Thyroid gland (tissue), 4 donors: ENCODE results near the gene CYSTM1. TPM values are rescaled to one million over a fixed set of nuclear protein-coding genes. Genes with fewer than 3 reads are reported as not detected.
A peak's percentile ranks its signal among the peaks of the same experiment; 100 is the strongest.

Experiments used
- DNase-seq, 2 donors: peaks; one replicate each; pipeline ENCODE4 v3.0.0-alpha.2; 2019
- H3K27ac ChIP-seq, 3 donors: fragments of 200-600 bp; sonication (generic); 1 replicate in 2 of 3; 2 replicates in 1 of 3; pipeline ENCODE4 v1.5.1; 2016 to 2019; ENCODE audit warnings: mild to moderate bottlenecking in 1 of 3, moderate library complexity in 1 of 3
- H3K27me3 ChIP-seq: fragments of 200-600 bp; sonication (generic); one replicate; pipeline ENCODE4 v1.5.1; 2019
- H3K36me3 ChIP-seq, 2 donors: fragments of 200-600 bp; sonication (generic); one replicate each; pipeline ENCODE4 v1.5.1; 2016 to 2019
- H3K4me1 ChIP-seq, 2 donors: fragments of 200-600 bp; sonication (generic); one replicate each; pipeline ENCODE4 v1.5.1; 2017 to 2019
- H3K4me3 ChIP-seq, 3 donors: fragments of 200-600 bp; sonication (generic); replicated peaks in 1 of 3; 1 replicate in 2 of 3; 2 replicates in 1 of 3; pipeline ENCODE4 v1.5.1; 2016; ENCODE audit warnings: mild to moderate bottlenecking in 1 of 3
- H3K9me3 ChIP-seq: fragments of 200-600 bp; sonication (generic); one replicate; pipeline ENCODE4 v1.5.1; 2017
- POLR2A ChIP-seq, 2 donors: fragments of 450-650 bp; IDR thresholded peaks; one replicate each; pipeline ENCODE4 v1.6.1; 2017; ENCODE audit warnings: antibody characterized with exemption in 2 of 2, mild to moderate bottlenecking in 2 of 2, moderate library complexity in 1 of 2
- WGBS, 2 donors: methylation state at CpG; one replicate each; pipeline ENCODE4 v1.1.5; 2017; 5-methylcytosine and 5-hydroxymethylcytosine counted together
- intact Hi-C: fragments of 100-400 bp; cut with DNase I; formaldehyde crosslinking; loops from one replicate; pipeline ENCODE4 v1.15.1; 2023
- total RNA-seq, 4 donors: library from RNA; depleted of rRNA; stranded (reverse); fragments of >200 nt; gene quantifications; one replicate each; pipeline ENCODE4 v1.2.3, GENCODE V29; 2016
- TF ChIP-seq, protein P1 (sequence below), 6 experiments: fragments of 200-600 bp in 3 of 6; fragments of 450-650 bp in 3 of 6; sonication (generic) in 3 of 6; IDR thresholded peaks; one replicate each; pipeline ENCODE4 v1.5.1; 2016 to 2019; ENCODE audit warnings: antibody characterized with exemption in 6 of 6, mild to moderate bottlenecking in 2 of 6, inconsistent platforms in 1 of 6, moderate library complexity in 1 of 6

CYSTM1 gene
- total RNA-seq, 4 donors from 2014 or later: 55.4 to 238 (median 112) TPM

DNA sequence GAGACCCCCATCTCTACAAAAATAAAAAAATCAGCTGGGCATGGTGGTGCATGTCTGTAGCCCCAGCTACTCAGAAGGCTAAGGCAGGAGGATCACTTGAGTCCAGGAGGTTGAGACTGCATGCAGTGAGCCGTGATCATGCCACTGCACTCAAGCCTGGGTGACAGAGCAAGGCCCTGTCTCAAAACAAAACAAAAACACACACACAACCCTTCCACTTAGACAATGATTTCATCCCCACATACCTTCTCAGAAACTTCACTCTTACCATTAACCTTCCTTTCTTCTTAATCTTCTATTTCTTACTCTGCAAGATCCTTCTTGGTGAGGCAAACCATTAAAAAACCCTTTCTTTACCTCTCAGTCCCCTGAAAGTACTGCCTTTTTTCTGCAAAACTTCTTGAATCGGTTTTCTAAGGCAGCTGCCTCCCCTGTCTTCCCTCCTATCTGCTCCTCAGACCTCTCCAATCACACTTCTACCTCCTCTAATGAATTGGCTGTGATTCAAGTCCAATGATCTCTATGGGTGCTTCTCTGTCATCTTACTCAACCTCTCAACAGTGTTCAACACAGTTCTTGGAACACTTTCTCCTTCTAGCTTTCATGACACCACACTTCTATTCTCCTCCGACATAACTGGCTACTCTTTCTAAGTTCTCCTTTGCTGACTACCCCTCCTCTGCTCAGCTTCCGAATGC lies 80.6 kb downstream of the CYSTM1 start:
- 56 to 71% methylated on average over 4 of the region's 4 CpGs for WGBS, 2 donors
- TF ChIP-seq, protein P1, sequence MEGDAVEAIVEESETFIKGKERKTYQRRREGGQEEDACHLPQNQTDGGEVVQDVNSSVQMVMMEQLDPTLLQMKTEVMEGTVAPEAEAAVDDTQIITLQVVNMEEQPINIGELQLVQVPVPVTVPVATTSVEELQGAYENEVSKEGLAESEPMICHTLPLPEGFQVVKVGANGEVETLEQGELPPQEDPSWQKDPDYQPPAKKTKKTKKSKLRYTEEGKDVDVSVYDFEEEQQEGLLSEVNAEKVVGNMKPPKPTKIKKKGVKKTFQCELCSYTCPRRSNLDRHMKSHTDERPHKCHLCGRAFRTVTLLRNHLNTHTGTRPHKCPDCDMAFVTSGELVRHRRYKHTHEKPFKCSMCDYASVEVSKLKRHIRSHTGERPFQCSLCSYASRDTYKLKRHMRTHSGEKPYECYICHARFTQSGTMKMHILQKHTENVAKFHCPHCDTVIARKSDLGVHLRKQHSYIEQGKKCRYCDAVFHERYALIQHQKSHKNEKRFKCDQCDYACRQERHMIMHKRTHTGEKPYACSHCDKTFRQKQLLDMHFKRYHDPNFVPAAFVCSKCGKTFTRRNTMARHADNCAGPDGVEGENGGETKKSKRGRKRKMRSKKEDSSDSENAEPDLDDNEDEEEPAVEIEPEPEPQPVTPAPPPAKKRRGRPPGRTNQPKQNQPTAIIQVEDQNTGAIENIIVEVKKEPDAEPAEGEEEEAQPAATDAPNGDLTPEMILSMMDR (IDR thresholded peaks at IDR 0.05): no peak
- TF ChIP-seq POLR2A (IDR thresholded peaks at IDR 0.05): no peak
- H3K9me3 ChIP-seq: no peaks in the 10 kb centered on the region
- intact Hi-C loops: no loop called here
- no peak overlapping the region for H3K27ac ChIP-seq
- peak in 1 of 2 donors; percentile 33 for DNase-seq
- no peak overlapping the region for H3K4me3 ChIP-seq
- H3K36me3 ChIP-seq: no peaks in the 10 kb centered on the region
- no peaks in the 10 kb centered on the region for H3K27me3 ChIP-seq
- H3K4me1 ChIP-seq: peaks cover 35 to 60% of the 10 kb centered on the region in 2 donors

- intact Hi-C loops: no loop called here
- WGBS, 2 donors: 94 to 96% methylated on average over 6 of the region's 6 CpGs
- Histone ChIP-seq H3K4me3 (no peak overlapping the region), H3K4me1 (peaks cover 41 to 61% of the 10 kb centered on the region in 2 donors), H3K9me3 (no peaks in the 10 kb centered on the region), H3K27me3 (no peaks in the 10 kb centered on the region), H3K36me3 (no peaks in the 10 kb centered on the region), H3K27ac (no peak overlapping the region)
- DNase-seq: no peak
- TF ChIP-seq POLR2A (IDR thresholded peaks at IDR 0.05): no peak
- TF ChIP-seq, protein P1 (IDR thresholded peaks at IDR 0.05): no peak
Measured at GRCh38 chr5:140256726-140257125, 81.7 kb downstream of the CYSTM1 start.

DNA sequence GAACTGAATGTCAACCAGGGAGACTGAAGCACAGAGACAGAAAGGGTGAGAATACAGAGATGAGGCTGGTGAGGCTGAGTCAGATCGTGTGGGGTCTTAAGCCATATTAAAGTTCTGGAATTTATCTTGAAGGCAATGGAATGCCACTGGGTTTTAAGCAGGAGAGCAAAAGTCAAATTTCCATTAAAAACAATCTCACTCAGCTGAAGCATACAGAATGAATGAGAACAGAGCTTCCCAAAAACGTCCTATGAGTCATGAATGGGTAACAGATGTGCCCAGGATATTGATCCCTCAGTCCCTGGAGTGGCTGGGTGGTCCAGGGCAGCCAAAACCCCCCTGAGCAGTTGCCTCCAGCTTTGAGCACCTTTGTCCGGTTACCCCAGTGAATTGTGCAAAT lies 83.0 kb downstream of the CYSTM1 start:
- Histone ChIP-seq H3K9me3 (no peaks in the 10 kb centered on the region), H3K27ac (no peak overlapping the region), H3K4me1 (peaks cover 43 to 55% of the 10 kb centered on the region in 2 donors), H3K36me3 (no peaks in the 10 kb centered on the region), H3K27me3 (no peaks in the 10 kb centered on the region), H3K4me3 (no peak overlapping the region)
- intact Hi-C loops: no loop called here
- no peak for TF ChIP-seq POLR2A (IDR thresholded peaks at IDR 0.05)
- TF ChIP-seq, protein P1 (IDR thresholded peaks at IDR 0.05): no peak
- no peak for DNase-seq
- 67 to 79% methylated on average over 3 of the region's 3 CpGs for WGBS, 2 donors

GRCh38 chr5:140258873-140259272 lies 83.9 kb downstream of the CYSTM1 start:
- intact Hi-C loops: no loop called here
- H3K9me3 ChIP-seq: no peaks in the 10 kb centered on the region
- H3K27ac ChIP-seq: no peak overlapping the region
- WGBS, 2 donors: 96 to 99% methylated on average over 4 of the region's 4 CpGs
- no peak for TF ChIP-seq POLR2A (IDR thresholded peaks at IDR 0.05)
- TF ChIP-seq, protein P1 (IDR thresholded peaks at IDR 0.05): no peak
- no peak for DNase-seq
- H3K4me3 ChIP-seq: no peak overlapping the region
- no peaks in the 10 kb centered on the region for H3K36me3 ChIP-seq
- H3K4me1 ChIP-seq: peaks cover 37 to 46% of the 10 kb centered on the region in 2 donors
- no peaks in the 10 kb centered on the region for H3K27me3 ChIP-seq

GRCh38 chr5:140259500-140259899 lies 84.5 kb downstream of the CYSTM1 start:
- intact Hi-C loops: no loop called here
- H3K4me3 ChIP-seq: no peak overlapping the region
- no peaks in the 10 kb centered on the region for H3K27me3 ChIP-seq
- H3K36me3 ChIP-seq: no peaks in the 10 kb centered on the region
- no peak for DNase-seq
- no peak overlapping the region for H3K27ac ChIP-seq
- TF ChIP-seq, protein P1 (IDR thresholded peaks at IDR 0.05): no peak
- no peak for TF ChIP-seq POLR2A (IDR thresholded peaks at IDR 0.05)
- 92 to 96% methylated on average over 2 of the region's 2 CpGs for WGBS, 2 donors
- H3K9me3 ChIP-seq: no peaks in the 10 kb centered on the region
- peaks cover 30 to 40% of the 10 kb centered on the region in 2 donors for H3K4me1 ChIP-seq
